Tongue (tissue), 2 donors: ENCODE data around the gene HS3ST4. TPM values are rescaled to one million over a fixed set of nuclear protein-coding genes. Genes with fewer than 3 reads are reported as not detected.

Source experiments
- DNase-seq: peaks from one replicate; pipeline ENCODE4 v3.0.0-alpha.2; 2015
- total RNA-seq: library from RNA; depleted of rRNA; stranded (reverse); fragments of >200 nt; gene quantifications from one replicate; pipeline ENCODE4 v1.2.3, GENCODE V29; 2014

The HS3ST4 gene
- total RNA-seq, 1 donor from 2014 or later: 0.21 TPM

DNA sequence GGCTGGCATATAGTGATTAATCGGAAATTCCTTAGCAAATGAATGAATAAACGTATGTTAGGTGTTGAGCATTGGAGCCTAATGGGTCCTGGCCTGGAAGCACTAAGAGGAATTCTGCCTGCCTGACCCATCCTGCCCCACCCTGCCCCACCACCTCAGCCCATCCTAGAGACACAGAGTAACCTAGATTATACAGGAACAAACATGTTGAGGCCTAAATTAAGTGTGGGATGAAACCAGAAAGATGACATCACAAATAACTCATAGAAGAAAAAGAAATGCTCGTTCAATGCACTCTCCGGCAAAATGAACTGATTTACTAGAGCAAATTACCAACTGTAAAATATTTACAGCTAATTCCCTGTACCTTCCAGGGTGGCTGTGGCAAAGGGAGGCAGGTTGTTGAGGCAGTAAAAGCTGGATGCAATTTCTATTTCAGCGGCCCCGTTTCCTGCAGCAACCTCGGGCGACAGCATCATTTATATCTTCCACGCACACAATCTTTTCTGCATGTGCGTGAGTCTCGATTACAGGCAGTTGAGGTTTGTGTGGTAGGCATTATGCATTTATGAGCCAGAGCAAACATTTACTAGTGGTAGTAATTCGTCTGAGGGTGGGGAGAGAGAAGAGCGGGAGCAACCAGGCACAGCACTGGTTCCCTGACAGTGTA is 417.2 kb downstream of the HS3ST4 start:
- DNase-seq: no peak

GRCh38 chr16:26111900-26112299 is 420.1 kb downstream of the HS3ST4 start:
- no peak for DNase-seq

- peak; percentile 30 for DNase-seq
These were observed 426.8 kb downstream of the HS3ST4 start for GRCh38 chr16:26118575-26118974.

DNA sequence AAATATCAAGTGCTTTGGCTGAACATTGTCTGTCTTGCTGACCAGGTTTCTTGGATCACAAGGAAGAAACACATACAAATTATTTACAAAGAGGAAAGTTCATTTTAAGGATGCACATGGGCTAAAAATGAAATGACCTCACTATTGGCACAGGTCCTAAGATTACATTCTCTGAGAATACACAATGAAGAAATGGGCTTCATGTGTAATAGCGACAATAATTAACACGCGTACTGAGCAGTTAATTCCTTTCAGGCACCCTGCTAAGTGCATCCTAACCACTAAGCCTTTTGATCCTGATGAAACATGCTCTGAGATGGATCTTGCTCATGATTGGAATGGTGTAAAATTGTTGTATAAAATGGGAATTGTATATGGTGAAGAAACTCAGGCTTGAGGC is 429.0 kb downstream of the HS3ST4 start:
- DNase-seq: no peak

GRCh38 chr16:26128296-26128695 is 436.5 kb downstream of the HS3ST4 start:
- DNase-seq: no peak

DNA sequence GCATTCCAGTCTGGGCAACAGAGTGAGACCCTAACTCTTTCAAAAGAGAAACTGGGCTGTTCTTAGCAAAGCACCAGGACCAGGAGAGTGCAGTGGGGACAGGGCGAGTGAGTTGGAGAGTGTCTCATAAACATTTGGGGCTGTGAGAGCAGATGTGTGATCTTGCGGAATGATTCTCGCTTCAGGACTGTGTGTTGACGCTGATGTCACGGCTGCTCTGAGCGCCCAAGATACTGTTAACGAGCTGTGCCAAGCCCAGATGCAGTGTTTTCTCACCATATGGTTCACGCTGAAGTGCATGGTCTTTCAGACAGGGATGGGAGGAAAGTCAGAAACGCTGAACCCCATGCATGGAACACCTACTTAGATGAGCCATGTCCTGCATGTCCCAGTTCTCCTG is 438.2 kb downstream of the HS3ST4 start:
- peak; percentile 35 for DNase-seq

DNA sequence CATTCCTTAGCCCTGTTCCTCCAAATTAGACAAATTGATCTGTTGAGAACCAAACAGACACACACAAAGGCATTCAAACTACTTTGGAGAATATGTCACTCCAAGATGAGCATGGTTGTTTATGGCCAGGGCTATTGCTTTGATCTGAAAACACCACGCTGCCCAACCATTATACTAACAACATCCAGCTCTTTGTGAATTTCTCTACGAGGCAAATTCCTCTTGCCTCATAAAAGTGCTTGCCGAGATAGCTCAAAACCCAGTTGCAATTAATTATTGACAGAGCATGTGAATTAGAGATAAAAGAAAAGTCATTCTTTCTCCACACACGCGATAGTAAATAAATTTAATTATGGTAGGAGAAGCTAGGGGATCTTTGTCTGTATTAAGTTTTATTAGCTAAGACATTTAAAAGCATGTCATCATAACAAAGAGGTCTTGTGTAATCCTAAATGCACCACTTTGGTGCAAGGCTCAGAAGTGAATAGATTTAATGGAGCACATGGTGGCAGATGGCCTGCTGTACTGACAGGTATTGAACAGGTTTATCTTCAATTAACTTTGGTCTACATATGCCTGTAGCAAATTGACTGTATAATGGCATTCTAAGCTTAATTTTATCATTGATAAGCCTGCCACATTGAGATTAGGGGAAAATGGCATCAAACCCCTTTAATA is 441.8 kb downstream of the HS3ST4 start:
- no peak for DNase-seq

DNA sequence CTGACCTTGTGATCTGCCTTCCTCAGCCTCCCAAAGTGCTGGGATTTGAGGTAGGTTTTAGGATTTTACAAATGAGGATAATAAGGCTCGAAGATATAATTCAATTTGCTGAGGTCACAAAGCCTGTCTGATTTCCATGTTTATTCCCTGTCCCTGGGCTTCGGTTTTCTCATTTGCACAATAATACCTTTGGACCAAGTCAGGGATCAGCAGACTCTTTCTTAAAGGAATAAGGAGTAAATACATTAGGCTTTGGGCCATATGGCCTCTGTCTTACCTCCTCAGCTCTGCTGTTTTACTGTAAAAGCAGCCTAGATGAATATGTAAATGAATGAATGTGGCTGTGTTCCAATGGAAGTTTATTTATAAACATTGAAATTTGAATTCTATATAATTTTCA is 442.8 kb downstream of the HS3ST4 start:
- DNase-seq: no peak

DNA sequence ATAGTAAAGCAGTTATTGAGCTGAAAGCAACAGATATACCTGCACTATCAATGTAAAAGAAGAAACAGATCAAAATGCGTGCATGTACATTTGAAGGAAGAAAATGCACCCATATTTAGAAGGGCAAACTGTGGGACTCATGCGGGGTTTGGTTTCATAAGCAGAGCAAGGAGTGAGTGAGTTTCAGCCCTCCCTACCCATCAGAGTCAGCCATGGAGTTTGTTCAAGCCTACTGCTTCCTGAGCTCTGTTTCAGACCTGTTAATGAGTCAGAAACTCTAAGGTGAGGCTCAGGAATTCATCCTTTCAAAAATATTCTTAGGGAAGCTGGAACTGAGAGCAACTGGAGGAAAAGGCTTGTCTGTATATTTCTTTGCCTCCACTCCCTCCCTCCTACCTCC is 446.2 kb downstream of the HS3ST4 start:
- no peak for DNase-seq

DNA sequence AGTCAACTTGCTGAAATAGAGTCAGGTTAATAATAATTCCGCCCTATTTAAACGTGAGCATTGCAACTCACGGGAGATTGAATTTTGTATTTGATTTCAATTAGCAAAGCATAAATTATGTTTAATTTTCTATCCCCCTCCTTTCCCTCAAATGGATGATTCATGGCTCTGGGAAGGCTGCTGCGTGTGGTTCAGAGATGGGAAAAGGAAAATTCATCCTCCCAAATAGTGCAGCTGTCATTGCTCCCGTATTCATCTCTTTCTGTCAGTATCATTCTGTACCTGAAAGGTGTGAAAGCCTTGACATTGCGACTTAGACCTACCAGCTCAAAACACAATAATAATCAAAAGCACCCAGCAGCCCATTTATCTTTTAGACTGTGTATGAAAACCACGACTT is 447.3 kb downstream of the HS3ST4 start:
- no peak for DNase-seq

- DNase-seq: no peak
These were observed 448.1 kb downstream of the HS3ST4 start for GRCh38 chr16:26139884-26140283.

DNA sequence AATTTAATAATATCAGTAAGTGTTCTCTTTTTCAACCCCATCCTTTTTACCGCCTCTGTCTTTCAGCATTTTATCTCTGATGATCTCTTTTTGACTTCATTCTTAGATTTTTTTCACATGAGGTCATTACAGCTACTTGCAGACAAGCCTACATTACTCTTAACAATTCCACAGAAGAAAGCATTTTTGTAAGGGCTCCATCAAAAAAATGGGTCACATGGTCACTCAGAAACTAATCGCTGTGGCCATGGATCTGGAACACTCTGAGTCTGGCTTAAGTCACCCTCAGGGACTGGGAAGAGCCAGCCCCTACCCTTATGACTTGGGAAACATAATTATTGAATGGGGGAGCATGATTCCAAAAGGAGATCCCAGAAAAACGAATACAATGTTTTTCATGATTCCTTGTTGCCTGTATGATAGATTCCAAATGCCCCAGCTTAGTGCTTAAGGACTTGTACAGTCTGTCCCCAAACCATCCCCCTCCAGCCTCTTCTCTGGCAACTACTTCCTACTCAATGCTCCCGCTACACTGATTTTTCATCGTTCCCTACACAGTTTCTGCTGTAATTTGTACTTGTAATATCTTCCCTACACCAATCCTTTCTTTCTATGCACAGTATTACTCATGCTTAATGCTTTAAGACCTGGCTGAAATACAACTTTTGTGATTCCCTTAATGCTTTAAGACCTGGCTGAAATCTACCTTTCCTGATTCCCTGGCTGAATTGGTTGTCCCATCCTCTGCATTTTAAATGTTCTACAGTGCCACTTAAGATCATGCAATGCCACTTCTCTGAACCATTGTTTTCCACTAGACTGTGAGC is 457.8 kb downstream of the HS3ST4 start:
- DNase-seq: no peak

GRCh38 chr16:26155221-26155620 is 463.5 kb downstream of the HS3ST4 start:
- DNase-seq: peak; percentile 33

DNA sequence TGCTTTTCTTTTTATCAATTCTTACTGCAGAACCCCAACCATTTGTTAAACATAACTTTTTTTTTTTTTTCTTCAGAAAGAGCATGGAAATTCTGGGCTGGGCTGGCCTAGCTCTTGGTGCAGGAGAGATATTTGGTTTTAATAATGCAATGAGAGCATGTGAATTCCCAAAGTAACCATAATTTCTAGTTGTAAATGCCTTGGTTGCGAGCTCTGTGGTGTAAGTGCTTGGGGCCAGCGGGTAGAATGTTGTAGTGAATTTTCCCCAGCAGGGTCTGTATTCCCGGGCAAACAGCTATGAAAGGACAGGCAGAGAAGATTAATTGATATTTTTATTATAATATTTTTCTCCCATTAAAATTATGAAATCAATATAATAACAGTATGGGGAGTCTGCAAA is 465.6 kb downstream of the HS3ST4 start:
- DNase-seq: no peak

DNA sequence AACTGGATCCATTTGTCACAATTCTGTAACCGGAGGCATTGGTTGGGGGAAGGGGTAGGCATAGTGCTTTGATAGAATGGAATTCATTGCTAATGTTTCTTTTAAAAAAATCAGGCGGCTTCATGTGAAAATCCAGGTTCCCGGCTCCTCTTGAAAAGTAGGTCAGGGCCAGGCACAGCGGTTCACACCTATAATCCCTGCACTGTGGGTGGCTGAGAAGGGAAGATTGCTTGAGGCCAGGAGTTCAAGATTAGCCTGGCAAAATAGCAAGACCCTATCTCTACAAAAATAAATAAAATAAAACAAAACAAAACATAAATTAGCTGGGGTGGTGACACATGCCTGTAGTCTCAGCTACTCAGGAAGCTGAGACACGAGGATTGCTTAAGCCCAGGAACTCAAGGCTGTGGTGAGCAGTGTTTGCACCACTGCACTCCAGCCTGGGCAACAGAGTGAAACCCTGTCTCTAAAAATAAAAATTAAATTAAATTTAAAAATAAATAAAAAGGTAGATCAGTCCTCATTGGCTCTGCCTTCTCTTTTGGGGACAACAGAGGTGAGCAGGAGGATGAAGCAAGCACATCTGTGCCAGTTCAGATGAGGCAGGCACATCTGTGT is 466.5 kb downstream of the HS3ST4 start:
- DNase-seq: no peak

DNA sequence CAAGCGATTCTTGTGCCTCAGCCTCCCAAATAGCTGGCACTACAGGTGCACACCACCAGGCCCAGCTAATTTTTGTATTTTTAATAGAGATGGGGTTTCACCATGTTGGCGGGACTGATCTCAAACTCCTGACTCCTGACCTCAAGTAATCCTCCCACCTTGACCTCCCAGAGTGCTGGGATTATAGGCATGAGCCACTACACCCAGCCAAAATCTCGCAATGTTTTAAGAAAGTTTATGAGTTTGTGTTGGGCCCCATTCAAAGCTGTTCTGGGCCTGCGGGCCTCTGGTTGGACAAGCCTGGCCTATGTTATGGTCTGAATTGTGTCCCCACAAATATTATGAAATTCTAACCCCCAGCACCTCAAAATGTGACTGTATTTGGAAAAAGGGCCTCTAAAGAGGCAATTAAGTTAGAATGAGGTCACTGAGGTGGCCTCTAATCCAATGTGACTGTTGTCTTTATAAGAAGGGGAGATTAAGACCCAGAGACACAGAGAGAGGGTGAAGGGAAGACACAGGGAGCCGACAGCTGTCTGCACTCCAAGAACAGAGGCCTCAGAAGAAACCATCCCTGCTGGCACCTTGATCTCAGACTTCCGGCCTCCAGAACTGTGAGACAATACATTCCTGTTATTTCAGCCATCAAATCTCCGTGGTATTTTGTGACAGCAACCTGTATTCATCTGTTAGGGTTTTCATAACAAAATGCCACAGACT is 469.9 kb downstream of the HS3ST4 start:
- no peak for DNase-seq

DNA sequence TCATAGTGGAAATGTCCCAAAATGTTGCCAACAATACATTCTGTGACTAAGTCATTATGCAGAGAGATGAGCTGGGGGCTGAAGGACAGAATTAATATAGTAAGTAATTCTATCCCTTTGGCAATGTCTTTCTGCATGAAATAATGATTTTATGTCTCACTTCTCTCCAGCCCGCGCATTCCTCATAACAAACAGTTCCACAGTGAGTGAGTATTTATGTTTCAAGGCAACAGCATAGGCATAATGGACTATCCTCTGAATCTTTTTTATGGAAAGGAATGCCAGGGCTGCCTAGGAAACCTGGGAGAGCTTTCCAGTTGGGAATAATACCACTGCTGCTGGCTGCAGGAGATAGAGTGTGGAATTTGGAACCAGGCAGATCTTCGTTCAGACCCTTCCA is 477.7 kb downstream of the HS3ST4 start:
- peak; percentile 56 for DNase-seq

GRCh38 chr16:26175944-26176343 is 484.2 kb downstream of the HS3ST4 start:
- no peak for DNase-seq

GRCh38 chr16:26177438-26177837 is 485.7 kb downstream of the HS3ST4 start:
- no peak for DNase-seq

- no peak for DNase-seq
These were observed 486.5 kb downstream of the HS3ST4 start for GRCh38 chr16:26178298-26178697.

DNA sequence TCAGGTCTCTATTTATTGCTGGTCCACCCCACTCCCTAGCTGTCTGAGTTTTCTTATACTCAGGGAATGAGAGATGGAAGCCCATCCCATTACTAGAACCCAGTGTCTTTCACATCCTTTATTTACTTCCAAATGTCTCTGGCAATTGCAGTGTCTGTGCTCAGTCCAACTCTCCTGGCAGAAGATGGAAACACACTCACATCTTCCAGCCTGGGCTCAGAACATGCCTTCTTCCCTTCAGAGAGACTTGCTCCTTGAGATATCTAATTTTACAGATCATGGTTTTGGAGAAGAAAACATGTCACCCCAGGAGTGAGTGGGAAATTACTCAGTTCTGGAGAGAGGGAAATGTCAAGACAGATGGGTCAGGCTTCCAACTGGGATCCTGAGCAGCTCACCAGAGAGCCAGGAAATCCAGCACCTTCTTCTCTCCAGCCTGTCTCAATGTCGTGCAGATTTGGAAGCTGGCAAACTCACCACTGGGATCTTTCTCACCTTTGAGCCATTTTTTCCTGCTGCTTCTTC is 494.4 kb downstream of the HS3ST4 start:
- no peak for DNase-seq
